Non-pigmented ciliary epithelial cell (primary cell): ENCODE measurements around the gene FAM228A.
"Not testable (repeated sequence)": the region's sequence is repeated elsewhere in the genome, so short reads cannot be mapped to it uniquely, and the experiment has no call there.

ENCODE experiments used
- DNase-seq: peaks from one replicate; pipeline ENCODE4 v3.0.0-alpha.2; 2010; ENCODE audit warnings: low read depth

Gene FAM228A

GRCh38 chr2:24191156-24191555 lies 16.3 kb downstream of the FAM228A start:
- DNase-seq: no peak

GRCh38 chr2:24191848-24192247 lies 17.0 kb downstream of the FAM228A start:
- no peak for DNase-seq

DNA sequence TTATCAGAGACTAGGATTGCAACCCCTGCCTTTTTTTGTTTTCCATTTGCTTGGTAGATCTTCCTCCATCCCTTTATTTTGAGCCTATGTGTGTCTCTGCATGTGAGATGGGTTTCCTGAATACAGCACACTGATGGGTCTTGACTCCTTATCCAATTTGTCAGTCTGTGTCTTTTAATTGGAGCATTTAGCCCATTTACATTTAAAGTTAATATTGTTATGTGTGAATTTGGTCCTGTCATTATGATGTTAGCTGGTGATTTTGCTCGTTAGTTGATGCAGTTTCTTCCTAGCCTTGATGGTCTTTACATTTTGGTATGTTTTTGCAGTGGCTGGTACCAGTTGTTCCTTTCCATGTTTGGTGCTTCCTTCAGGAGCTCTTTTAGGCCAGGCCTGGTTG lies 22.4 kb downstream of the FAM228A start:
- DNase-seq: not testable (repeated sequence)

- no peak for DNase-seq
Observed at GRCh38 chr2:24199968-24200590, 25.2 kb downstream of the FAM228A start.

DNA sequence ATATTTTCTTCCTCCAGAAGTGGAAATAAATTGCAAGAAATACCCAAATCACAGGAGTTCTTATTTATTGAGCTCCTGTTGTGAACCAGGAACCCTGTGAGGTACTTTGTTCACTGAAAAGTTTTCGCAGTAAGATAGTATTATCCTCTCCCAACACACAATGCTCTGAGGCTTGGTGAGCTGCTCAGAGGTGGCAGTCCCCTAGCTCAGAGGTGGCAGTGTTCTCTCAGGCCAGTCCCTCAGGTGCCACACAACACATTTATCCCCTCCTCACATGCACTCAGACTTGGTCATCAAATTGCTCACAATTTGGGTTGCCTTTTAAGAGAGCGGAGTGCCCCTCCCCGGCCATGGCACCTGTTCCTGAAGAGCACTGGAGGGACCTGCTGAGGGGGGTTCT lies 25.9 kb downstream of the FAM228A start:
- no peak for DNase-seq

DNA sequence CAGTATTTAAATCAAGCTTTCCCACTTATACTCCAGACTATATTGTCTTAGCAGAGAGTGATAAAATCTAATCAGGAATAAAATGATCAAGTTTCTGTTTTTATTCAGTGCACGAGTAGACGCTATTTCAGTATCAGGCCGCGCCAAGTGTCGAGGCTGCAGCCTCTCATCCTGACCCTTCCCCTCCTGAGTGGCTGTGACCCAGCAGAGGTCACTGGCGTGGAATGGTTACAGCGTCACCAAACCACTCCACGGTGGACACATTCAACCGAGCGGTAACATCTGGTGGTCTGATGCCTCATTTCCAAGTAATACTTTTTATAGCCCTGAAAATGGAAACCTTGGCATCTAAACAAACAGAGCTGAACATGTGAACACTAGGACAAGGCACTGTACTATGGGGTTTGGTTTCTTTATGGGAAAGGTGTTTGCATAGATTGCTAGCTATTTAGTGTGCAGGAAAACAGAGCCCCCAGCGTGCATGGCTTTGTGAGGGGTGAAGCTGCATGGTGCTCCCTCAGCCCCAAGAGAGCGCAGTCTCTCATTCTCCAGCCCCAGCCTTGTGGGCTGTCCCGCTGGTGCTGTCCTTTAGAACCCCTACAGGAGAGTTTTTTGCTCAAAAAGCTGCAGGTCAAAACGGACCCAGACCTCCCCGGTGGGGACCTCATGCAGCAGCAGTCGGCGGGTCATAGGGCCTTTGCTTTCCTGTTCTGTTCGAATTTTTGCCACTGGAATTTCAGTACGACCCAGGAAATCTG lies 28.4 kb downstream of the FAM228A start:
- DNase-seq: no peak

GRCh38 chr2:24203787-24204150 lies 28.9 kb downstream of the FAM228A start:
- DNase-seq: no peak

GRCh38 chr2:24204505-24204904 lies 29.7 kb downstream of the FAM228A start:
- no peak for DNase-seq

DNA sequence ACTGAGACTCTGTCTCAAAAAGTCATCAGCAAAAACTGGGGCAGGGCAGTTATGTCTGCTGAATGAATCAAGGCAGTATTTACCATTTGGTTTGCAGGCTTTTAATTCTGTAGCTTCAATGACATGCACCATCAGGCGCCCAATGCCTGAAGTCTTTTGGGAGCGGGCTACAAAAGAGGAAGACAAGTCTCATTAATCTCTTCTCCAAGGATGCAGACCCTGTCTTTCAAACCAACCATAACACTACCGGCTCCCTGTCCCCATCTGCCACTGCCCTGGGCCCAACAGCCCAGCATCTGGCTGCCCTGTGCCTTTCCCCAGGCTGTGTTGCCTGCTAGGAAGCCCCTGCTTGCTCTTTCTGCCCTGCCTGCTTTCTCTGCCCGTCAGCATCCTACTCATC lies 30.3 kb downstream of the FAM228A start:
- DNase-seq: no peak

DNA sequence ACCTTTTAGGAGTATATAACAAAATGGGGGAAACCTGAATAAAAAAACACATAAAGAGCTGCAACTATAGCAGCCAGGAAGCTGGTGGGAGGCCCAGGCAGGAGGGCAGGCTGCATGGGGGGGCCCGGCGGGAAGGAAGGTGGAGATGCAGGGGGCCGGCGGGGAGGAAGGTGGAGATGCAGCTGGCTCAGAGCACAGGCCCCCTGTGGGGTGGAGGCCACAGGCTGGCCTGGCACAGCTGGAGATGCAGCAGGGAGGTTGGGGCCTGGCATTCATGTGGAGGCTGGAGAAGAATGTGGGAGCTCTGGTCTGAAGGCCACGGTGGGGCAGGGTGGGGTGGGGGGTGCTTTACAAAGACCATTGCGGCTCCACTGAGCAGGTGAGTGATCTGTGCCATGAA lies 31.4 kb downstream of the FAM228A start:
- no peak for DNase-seq

GRCh38 chr2:24206714-24207113 lies 31.9 kb downstream of the FAM228A start:
- DNase-seq: no peak

DNA sequence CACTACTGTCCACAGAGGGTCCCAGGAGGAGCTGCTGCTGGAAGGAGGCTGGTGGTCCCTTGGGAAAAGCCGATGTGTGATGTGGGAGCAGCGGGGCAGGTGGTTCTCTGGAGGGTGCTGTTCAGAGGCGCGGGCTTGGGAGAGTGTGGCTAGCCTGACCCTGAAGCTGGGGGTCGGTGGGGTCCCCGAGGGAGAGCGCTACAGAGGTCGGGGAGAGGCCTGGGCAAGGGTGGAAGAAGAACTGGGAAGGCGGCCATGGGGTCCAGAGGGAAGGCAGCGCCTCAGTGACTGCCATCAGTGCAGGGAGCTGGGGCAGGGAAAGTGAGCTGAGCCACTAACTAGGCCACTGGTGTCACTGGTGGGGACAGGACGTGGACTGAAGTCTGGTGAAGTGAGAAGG lies 32.5 kb downstream of the FAM228A start:
- DNase-seq: no peak

DNA sequence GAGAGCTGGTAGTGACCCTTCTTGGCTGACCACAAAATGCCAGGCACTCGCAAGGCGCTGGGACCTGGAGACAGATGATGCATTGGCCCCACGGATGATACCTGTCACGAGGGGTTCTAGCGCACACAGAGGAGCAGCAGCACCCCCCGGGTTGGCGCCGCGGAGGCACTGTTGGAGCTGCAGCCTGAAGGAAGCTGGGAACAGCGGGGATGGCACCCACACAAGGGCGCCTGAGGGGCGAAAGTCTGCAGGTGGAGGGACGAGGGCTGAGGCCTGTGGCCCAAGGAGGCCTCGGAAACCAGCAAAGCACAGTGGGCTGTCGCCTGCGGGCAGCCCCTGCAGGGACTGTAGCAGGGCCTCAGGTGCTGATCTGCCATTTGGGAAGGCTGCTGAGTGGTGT lies 33.6 kb downstream of the FAM228A start:
- no peak for DNase-seq

DNA sequence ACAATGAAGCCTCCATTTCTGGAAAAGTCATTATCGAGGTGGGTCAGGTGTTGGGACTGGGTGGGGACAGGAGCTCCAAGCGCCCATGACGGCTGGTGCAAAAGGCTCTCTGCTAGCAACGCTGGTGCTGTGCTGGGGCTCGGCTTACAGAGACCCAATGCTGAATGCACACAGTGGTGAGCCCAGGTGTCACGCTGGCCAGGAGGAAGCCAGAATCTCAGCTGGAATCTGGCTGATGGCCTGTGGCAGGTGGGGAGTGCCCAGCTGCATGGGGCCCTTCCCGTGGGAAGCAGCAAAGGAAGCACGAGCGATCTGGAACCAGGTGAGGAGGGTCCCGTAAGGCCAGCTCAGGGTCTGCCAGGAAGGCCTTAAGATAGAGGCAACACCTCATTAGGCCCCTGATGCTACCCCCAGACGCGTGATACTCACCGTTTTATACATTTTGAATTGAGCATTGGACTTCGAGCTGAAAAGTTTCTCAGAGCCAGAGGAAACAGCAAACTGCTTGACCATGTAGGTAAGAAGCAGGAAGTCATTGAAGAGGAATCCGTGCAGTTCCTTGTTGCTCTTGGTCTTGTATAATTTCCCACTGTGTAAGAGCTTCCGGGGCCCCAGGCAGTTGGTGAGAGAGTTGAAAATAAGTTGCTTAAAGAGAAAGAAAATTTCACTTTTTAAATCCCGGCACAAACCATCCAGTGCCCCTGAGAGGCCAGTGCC lies 34.7 kb downstream of the FAM228A start:
- DNase-seq: no peak

DNA sequence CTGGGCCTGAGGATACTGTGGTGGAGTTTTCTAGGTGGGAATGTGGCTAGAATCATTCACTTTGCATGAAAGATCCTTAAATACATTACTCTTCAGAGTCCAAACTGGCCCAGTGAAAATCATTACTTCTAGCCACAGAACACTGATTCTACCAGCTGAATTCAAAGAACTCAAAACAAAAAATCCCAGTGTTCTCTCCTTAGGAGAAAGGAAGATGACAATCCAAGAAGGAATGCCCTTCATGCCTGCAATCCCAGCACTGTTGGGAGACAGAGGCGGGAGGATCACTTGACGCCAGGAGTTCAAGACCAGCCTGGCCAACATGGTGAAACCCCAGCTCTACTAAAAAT lies 35.2 kb downstream of the FAM228A start:
- no peak for DNase-seq

- no peak for DNase-seq
Observed at GRCh38 chr2:24210723-24211122, 35.9 kb downstream of the FAM228A start.

DNA sequence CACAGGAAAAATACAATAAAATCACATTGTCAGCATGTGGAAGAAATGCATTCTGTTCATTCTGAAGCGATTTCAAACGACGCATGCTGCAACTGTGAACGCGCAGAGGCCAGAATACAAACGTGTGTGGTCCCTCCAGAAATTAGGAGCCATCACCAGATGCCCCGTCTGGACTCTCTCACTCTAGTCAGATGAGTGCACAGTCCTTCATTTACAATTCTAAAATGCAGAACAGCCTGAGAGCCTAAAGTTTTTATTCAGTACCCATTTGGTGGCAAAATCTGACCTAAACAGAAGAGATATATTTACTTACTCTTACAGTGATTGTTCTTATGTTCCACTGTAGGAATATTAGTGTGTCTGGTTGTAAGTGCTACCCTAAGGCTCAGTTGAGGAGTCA lies 36.6 kb downstream of the FAM228A start:
- DNase-seq: no peak

DNA sequence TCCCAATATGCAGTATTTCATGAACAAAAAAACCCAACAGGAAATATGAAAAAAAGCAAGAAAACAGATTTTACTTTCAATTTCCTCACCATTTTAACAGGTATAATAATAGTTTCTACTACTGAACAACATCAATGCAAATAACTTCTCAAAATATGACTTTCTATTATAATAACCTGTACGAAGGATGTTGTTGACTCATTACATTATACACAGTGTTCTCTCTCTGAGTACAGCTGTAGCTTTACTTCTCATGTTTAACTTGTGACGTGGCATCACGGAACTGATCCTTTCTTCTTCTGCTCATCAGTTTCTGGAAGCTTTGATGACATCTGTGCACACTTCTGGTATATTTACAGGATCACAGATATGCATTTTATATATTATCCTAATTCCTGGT lies 40.0 kb downstream of the FAM228A start:
- DNase-seq: no peak

DNA sequence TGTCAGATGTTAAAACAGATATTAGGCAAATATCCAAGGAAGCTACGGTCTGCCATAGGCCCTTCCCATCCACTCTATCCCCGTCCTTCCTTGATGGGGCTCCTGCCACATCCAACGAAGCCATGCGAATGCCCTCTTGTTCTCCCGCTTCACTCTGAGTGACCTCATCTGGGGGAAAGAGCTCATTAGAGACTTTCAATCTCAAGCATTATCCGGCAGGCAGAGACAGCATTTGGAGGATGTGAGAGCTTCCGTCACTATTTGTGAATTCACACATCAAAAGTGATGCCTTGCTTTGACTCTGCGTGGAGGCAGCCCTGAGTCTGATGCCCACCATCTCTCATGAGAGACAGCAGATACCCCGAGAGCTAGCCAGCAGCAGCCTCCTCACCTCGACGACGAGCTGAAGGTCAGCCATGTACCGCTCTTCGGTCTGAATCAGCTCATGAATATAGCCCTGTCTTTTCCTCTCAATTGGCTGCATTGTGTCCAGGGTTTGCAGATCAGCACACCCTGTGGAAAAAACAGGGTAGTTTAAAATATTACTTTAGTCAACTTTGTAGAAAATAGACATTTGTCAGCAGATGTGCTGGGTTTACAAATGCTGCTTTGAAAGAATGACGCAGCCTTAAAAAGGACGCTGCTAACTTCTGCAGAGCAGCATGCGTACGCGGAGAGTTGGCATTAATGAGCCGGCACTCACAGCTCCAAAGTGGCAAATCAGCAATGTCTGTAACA lies 45.9 kb downstream of the FAM228A start:
- no peak for DNase-seq

DNA sequence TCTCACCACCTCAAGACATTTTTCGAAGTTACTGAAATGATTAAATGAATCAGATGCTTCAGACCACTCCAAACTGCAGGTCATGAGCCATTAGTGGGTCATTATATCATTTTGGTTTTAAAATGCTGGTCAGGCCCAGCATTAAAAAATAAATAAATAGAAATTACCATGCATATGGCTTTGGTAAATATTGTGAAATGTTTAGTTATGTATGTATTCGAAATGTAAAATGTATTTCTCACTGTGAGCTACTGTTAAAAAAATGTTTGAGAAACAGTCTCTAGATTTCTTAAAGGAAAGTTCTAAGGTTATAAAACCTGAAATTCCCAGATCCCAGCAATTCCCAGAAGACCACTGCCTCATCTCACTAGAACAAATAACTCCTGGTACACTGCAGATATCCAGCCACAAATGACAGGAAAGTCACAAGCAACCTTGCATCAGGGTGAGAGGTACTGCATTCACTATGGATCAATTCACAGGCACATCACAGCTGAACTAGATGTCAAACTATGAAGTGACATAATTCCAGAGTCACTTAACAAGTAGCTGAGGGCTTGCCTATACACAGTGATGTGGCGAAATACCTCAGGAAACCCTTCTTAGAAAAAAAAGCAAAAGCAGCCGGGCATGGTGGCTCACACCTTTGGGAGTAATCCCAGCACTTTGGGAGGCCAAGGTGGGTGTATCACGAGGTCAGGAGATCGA lies 46.6 kb downstream of the FAM228A start:
- DNase-seq: no peak

DNA sequence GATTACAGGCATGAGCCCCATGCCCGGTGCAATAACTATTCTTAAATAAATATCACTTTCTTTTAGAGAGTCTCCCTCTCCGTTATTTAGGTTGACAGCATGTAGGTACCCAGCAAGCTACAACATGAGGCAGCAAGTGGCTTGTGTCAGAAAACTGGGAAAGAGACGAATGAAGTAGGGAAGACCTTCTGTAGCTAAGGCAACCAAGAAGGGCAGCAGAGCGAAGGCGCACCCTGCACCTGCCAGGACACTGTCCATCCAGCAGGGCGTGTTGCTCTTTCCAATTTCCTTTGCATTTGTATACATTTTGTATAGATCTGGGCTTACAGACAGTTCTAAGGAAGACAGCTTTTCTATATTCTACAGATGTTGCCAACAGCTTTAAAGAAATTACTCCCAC lies 48.1 kb downstream of the FAM228A start:
- DNase-seq: no peak
